HEK293 (cell line): ENCODE data around the gene MBP.

ENCODE experiments used
- CTCF ChIA-PET: fragments of 350-600 bp; formaldehyde crosslinking; extraction: SDS; loops from one replicate; lab custom pipeline; 2021; ENCODE audit warnings: antibody characterized with exemption; lab: Yijun Ruan, JAX
- POLR2A ChIA-PET: fragments of 300-600 bp; formaldehyde crosslinking; extraction: SDS; loops from one replicate; lab custom pipeline; 2020; ENCODE audit warnings: antibody characterized with exemption, inconsistent platforms; lab: Yijun Ruan, JAX
- H3K27ac ChIP-seq: fragments of 200-500 bp; sonication (Bioruptor generic); 2 replicates; pipeline ENCODE4 v1.5.1; 2014; ENCODE audit warnings: low read depth, low read length, control low read depth, inconsistent platforms; ENCODE audit errors: extremely low read depth
- H3K36me3 ChIP-seq, 2 experiments: fragments of 200-500 bp in 1 of 2; sonication (Bioruptor generic) in 1 of 2; 1 replicate in 1 of 2; 2 replicates in 1 of 2; pipeline ENCODE4 v1.5.1; 2014 to 2017; ENCODE audit warnings: inconsistent platforms in 2 of 2, low read length in 2 of 2; ENCODE audit not compliant: control insufficient read depth in 2 of 2, insufficient read depth in 1 of 2
- H3K4me1 ChIP-seq: fragments of 200-500 bp; sonication (Bioruptor generic); 2 replicates; pipeline ENCODE4 v1.5.1; 2014; ENCODE audit warnings: mild to moderate bottlenecking, low read length, inconsistent platforms; ENCODE audit not compliant: control insufficient read depth, insufficient read depth
- H3K4me3 ChIP-seq: 2 replicates; pipeline ENCODE4 v1.5.1; 2011; ENCODE audit warnings: low read depth, mild to moderate bottlenecking, control low read depth, low read length, moderate library complexity
- H3K9me3 ChIP-seq: fragments of 200-500 bp; sonication (Bioruptor generic); 2 replicates; pipeline ENCODE4 v1.5.1; 2014; ENCODE audit warnings: low read depth, low read length, inconsistent platforms; ENCODE audit not compliant: control insufficient read depth, insufficient read depth
- HOXC10 ChIP-seq: sonication (generic); formaldehyde crosslinking; IDR thresholded peaks from 2 replicates; pipeline ENCODE4 v1.8.1; 2023; ENCODE audit warnings: mild to moderate bottlenecking, missing genetic modification reagents
- KLF9 ChIP-seq: fragments of 450-650 bp; formaldehyde crosslinking; IDR thresholded peaks from 2 replicates; pipeline ENCODE4 v1.5.1; 2016; ENCODE audit warnings: missing biosample characterization, missing genetic modification characterization, low read depth
- SCRT1 ChIP-seq: fragments of 450-650 bp; formaldehyde crosslinking; IDR thresholded peaks from 2 replicates; pipeline ENCODE4 v1.5.1; 2016; ENCODE audit warnings: missing biosample characterization, missing genetic modification characterization, borderline replicate concordance
- SP2 ChIP-seq: fragments of 450-650 bp; formaldehyde crosslinking; IDR thresholded peaks from 2 replicates; pipeline ENCODE4 v1.5.1; 2016; ENCODE audit warnings: missing biosample characterization, missing genetic modification characterization
- TCF7L2 ChIP-seq: IDR thresholded peaks from 2 replicates; pipeline ENCODE4 v1.6.1; 2011; ENCODE audit warnings: low read depth, mild to moderate bottlenecking, inconsistent platforms, low read length, moderate library complexity, borderline replicate concordance
- TRIM28 ChIP-seq: IDR thresholded peaks from 2 replicates; pipeline ENCODE4 v1.6.1; 2011; ENCODE audit warnings: low read length, control low read depth, borderline replicate concordance
- ZBTB11 ChIP-seq: fragments of 450-650 bp; formaldehyde crosslinking; conservative IDR thresholded peaks from 2 replicates; pipeline ENCODE4 v1.5.1; 2016; ENCODE audit warnings: low read depth, missing biosample characterization, missing genetic modification characterization
- ZNF214 ChIP-seq: fragments of 450-650 bp; formaldehyde crosslinking; IDR thresholded peaks from 2 replicates; pipeline ENCODE4 v1.5.1; 2017; ENCODE audit warnings: missing biosample characterization, mild to moderate bottlenecking, missing genetic modification characterization, borderline replicate concordance
- ZNF335 ChIP-seq: fragments of 450-650 bp; formaldehyde crosslinking; conservative IDR thresholded peaks from 2 replicates; pipeline ENCODE4 v1.5.1; 2016; ENCODE audit warnings: missing biosample characterization, missing genetic modification characterization
- ZNF366 ChIP-seq: fragments of 450-650 bp; formaldehyde crosslinking; conservative IDR thresholded peaks from 2 replicates; pipeline ENCODE4 v1.5.1; 2016; ENCODE audit warnings: missing biosample characterization, missing genetic modification characterization
- ZNF416 ChIP-seq: fragments of 450-650 bp; formaldehyde crosslinking; IDR thresholded peaks from 2 replicates; pipeline ENCODE4 v1.5.1; 2016; ENCODE audit warnings: missing biosample characterization, missing genetic modification characterization
- ZNF610 ChIP-seq: fragments of 450-650 bp; formaldehyde crosslinking; IDR thresholded peaks from 2 replicates; pipeline ENCODE4 v1.5.1; 2016; ENCODE audit warnings: missing biosample characterization, missing genetic modification characterization, borderline replicate concordance
- ZNF623 ChIP-seq: fragments of 450-650 bp; formaldehyde crosslinking; IDR thresholded peaks from 2 replicates; pipeline ENCODE4 v1.5.1; 2016; ENCODE audit warnings: missing biosample characterization, missing genetic modification characterization
- ZNF624 ChIP-seq: fragments of 450-650 bp; formaldehyde crosslinking; IDR thresholded peaks from 2 replicates; pipeline ENCODE4 v1.5.1; 2017; ENCODE audit warnings: missing biosample characterization, missing genetic modification characterization
- ZNF830 ChIP-seq: fragments of 450-650 bp; IDR thresholded peaks from 2 replicates; pipeline ENCODE4 v1.5.0; 2018; ENCODE audit warnings: missing biosample characterization, missing genetic modification characterization, low read depth, mild to moderate bottlenecking, moderate library complexity
- ZNF843 ChIP-seq: fragments of 450-650 bp; formaldehyde crosslinking; IDR thresholded peaks from 2 replicates; pipeline ENCODE4 v1.5.1; 2016; ENCODE audit warnings: missing biosample characterization, missing genetic modification characterization
- ZSCAN23 ChIP-seq: fragments of 450-650 bp; formaldehyde crosslinking; IDR thresholded peaks from 2 replicates; pipeline ENCODE4 v1.5.1; 2016; ENCODE audit warnings: missing biosample characterization, missing genetic modification characterization
- TF ChIP-seq, protein P1 (sequence below): fragments of 450-650 bp; formaldehyde crosslinking; optimal IDR thresholded peaks from 2 replicates; pipeline ENCODE3; 2016; ENCODE audit warnings: missing biosample characterization, mild to moderate bottlenecking, missing genetic modification characterization
- TF ChIP-seq, protein P2 (sequence below): fragments of 450-650 bp; formaldehyde crosslinking; IDR thresholded peaks from 2 replicates; pipeline ENCODE4 v1.5.1; 2016; ENCODE audit warnings: missing biosample characterization, missing genetic modification characterization, low read depth

Gene MBP

GRCh38 chr18:76986406-76986805, 146.2 kb downstream of the MBP start (continued):
- no peak for TF ChIP-seq SP2 (tag by site-specific recombination)
- TF ChIP-seq SCRT1 = no peak
- TF ChIP-seq, protein P1, sequence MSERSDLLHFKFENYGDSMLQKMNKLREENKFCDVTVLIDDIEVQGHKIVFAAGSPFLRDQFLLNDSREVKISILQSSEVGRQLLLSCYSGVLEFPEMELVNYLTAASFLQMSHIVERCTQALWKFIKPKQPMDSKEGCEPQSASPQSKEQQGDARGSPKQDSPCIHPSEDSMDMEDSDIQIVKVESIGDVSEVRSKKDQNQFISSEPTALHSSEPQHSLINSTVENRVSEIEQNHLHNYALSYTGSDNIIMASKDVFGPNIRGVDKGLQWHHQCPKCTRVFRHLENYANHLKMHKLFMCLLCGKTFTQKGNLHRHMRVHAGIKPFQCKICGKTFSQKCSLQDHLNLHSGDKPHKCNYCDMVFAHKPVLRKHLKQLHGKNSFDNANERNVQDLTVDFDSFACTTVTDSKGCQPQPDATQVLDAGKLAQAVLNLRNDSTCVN (tag by site-specific recombination) = no peak
- no peak for TF ChIP-seq ZNF214

- H3K4me3 ChIP-seq = no peak overlapping the region
- CTCF ChIA-PET = interaction anchor here (1.1 to 7.1 kb wide), 6 partner anchors 12 to 184 kb away, joined by 3 to 84 read pairs (median 10); no protein-coding TSS in a partner anchor
- no peaks in the 10 kb centered on the region for H3K36me3 ChIP-seq
- H3K4me1 ChIP-seq = no peaks in the 10 kb centered on the region
- POLR2A ChIA-PET = no interaction called here
- H3K27ac ChIP-seq = no peak overlapping the region
- TF ChIP-seq ZNF214 (no peak), TCF7L2 (no peak), ZNF830 (tag by site-specific recombination) (no peak), TRIM28 (no peak), HOXC10 (CRISPR knock-in tag) (no peak), KLF9 (tag by site-specific recombination) (no peak), ZNF416 (tag by site-specific recombination) (no peak), ZNF624 (tag by site-specific recombination) (no peak), ZNF366 (tag by site-specific recombination) (no peak), ZSCAN23 (tag by site-specific recombination) (no peak), ZNF623 (tag by site-specific recombination) (no peak), ZNF335 (tag by site-specific recombination) (no peak), ZNF610 (tag by site-specific recombination) (no peak), ZNF843 (tag by site-specific recombination) (no peak), ZBTB11 (tag by site-specific recombination) (no peak)
- TF ChIP-seq, protein P2, sequence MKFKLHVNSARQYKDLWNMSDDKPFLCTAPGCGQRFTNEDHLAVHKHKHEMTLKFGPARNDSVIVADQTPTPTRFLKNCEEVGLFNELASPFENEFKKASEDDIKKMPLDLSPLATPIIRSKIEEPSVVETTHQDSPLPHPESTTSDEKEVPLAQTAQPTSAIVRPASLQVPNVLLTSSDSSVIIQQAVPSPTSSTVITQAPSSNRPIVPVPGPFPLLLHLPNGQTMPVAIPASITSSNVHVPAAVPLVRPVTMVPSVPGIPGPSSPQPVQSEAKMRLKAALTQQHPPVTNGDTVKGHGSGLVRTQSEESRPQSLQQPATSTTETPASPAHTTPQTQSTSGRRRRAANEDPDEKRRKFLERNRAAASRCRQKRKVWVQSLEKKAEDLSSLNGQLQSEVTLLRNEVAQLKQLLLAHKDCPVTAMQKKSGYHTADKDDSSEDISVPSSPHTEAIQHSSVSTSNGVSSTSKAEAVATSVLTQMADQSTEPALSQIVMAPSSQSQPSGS (tag by site-specific recombination) = no peak
- no peaks in the 10 kb centered on the region for H3K9me3 ChIP-seq
Observed at GRCh38 chr18:76985951-76986236, 146.7 kb downstream of the MBP start.
